Activated T-helper 2 cell treated with anti-CD3 and anti-CD28 coated beads, Interferon-gamma antibody, Interleukin-2, Interleukin-4, amounts not matched to agents 10 μg/mL and 5 μg/mL and 100 μg/mL, durations not matched to agents 14 hours and 24 hours and 36 hours (primary cell): ENCODE measurements around the gene GUCA2A. TPM values are rescaled to one million over a fixed set of nuclear protein-coding genes. Genes with fewer than 3 reads are reported as not detected.
"Not testable (repeated sequence)": the region's sequence is repeated elsewhere in the genome, so short reads cannot be mapped to it uniquely, and the experiment has no call there.

Source experiments
- DNase-seq: peaks from one replicate; pipeline ENCODE4 v3.0.0; 2021; ENCODE audit warnings: low spot score
- H3K27ac Mint-ChIP-seq: one replicate; pipeline ENCODE4 v1.8.0; 2021; ENCODE audit warnings: mixed read lengths
- H3K27me3 Mint-ChIP-seq: one replicate; pipeline ENCODE4 v1.8.0; 2021; ENCODE audit warnings: low read depth, mixed read lengths
- H3K36me3 Mint-ChIP-seq: one replicate; pipeline ENCODE4 v1.8.0; 2021; ENCODE audit warnings: low read depth, mixed read lengths
- H3K4me1 Mint-ChIP-seq: one replicate; pipeline ENCODE4 v1.8.0; 2021; ENCODE audit warnings: low read depth, mixed read lengths
- H3K4me3 Mint-ChIP-seq: one replicate; pipeline ENCODE4 v1.8.0; 2021; ENCODE audit warnings: low read depth, mild to moderate bottlenecking, moderate library complexity, mixed read lengths
- H3K9me3 Mint-ChIP-seq: one replicate; pipeline ENCODE4 v1.8.0; 2021; ENCODE audit warnings: mixed read lengths
- intact Hi-C: fragments of 100-400 bp; cut with micrococcal nuclease; formaldehyde crosslinking; loops from one replicate; pipeline ENCODE4 v1.15.1; 2023
- total RNA-seq: library from RNA; stranded (reverse); gene quantifications from 2 replicates; pipeline ENCODE4 v1.2.3, GENCODE V29; 2022

GUCA2A gene, protein sequence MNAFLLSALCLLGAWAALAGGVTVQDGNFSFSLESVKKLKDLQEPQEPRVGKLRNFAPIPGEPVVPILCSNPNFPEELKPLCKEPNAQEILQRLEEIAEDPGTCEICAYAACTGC
- not detected in 2 replicates for total RNA-seq

DNA sequence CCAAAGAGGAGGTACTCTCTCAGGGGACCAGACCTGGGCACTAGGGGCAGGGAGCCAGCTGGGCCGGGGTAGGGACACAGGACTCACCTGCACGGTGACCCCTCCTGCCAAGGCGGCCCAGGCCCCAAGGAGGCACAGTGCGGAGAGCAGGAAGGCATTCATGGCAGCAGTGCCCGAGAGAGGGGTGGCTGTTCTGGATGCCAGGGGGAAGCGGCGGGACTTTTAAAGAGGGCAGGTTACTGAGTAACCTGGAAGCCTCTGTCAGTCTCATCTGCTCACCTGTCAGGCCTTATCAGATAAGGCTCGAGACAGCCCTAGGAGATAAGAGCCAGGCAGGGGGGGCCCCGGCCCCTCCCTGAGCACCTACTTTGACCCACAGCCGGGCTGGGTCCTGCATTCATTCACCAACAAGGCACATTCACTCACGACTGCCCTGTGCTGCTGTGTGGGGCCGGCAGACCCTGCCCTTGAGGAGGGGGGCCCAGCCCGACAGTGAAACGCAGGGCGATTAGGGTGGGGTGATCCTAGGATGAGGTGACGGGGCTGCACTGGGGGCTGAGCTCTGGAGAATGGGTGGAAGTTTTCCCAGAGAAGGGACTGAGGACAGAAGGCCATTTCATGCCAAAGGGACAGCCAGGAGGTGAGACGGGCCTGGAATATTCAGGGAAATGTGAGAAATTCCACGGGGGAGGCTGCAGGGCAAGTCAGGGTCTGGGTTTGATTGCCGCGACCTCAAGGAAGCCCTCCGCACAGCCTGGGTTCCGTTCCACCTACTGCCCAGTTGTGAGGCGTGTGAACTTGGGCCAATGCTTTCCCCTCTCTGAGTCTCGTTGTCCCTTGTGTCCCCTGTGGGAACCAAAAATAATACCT, at the start of gene GUCA2A:
TSS of gene GUCA2A (minus strand) at position 195 of the 870 bp plus-strand sequence. CDS start at position 162, 33 bp downstream.
- Mint-ChIP-seq H3K36me3 (no peaks in the 10 kb centered on the region), H3K27ac (no peak within 1 kb of the TSS), H3K4me1 (no peaks in the 10 kb centered on the region), H3K27me3 (peaks cover under 1% of the 10 kb centered on the region), H3K9me3 (peaks cover 15% of the 10 kb centered on the region), H3K4me3 (no peak within 1 kb of the TSS)
- intact Hi-C loops: no loop called here
- DNase-seq: no peak

DNA sequence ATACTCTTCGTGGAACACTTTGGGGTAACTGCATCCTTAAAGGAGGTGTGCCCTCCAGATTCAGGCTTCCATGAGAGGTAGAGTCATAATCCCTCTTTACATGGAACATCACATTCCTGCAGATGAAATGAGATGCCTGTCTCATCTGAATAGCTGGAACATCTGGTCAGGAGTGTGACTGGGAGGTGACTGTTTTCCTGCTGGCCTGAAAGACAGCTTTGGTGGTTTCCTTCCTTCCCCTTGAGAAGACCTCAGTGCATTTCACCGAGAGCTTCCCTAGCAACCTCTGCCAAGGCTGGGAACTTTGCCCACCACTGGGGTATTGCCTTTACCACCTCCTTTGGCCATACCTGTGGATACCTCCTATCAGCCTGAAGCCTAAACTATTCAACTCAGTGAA, 46.7 kb upstream of the GUCA2A start:
- DNase-seq: no peak
- peaks cover 71% of the 10 kb centered on the region for H3K36me3 Mint-ChIP-seq
- no peak overlapping the region for H3K27ac Mint-ChIP-seq
- peaks cover 44% of the 10 kb centered on the region for H3K9me3 Mint-ChIP-seq
- intact Hi-C loops: no loop called here
- peaks cover 3% of the 10 kb centered on the region for H3K4me1 Mint-ChIP-seq
- no peak overlapping the region for H3K4me3 Mint-ChIP-seq
- no peaks in the 10 kb centered on the region for H3K27me3 Mint-ChIP-seq

DNA sequence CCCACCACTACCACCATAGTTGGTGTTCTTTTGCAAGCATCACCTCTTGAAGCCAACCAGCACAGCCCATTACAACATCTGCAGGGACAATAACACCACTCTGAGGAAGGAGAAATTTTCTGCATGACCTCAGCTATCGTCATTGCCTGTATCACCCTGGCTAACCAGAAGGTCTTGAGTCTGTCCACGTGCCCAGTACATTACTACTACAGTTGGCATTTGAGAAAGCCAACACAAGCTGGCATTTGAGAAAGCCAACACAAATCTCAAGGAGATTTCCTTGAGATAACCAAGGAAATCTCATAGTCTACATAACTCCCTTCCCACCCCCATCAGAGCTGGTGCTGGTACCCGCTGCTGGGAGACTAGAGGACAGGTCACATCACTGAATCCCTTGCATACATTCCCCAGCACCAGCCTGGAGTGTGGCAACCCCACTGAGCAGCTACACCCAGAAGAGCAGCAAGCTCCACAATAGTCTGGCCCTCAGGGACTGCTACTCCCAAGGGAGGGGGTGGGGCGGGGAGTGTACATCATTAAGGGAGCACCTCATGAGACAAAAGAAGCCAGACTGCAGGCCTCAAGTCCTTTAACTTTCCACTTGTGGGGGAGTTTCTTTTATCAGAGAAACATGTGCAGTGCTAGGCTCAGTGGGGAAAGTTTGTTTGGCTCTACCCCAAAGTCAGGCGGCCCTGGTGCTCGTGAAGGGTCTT, 46.0 kb upstream of the GUCA2A start:
- peaks cover 75% of the 10 kb centered on the region for H3K36me3 Mint-ChIP-seq
- DNase-seq: no peak
- intact Hi-C loops: no loop called here
- H3K4me3 Mint-ChIP-seq: no peak overlapping the region
- H3K27ac Mint-ChIP-seq: no peak overlapping the region
- peaks cover 3% of the 10 kb centered on the region for H3K4me1 Mint-ChIP-seq
- H3K9me3 Mint-ChIP-seq: peaks cover 44% of the 10 kb centered on the region
- no peaks in the 10 kb centered on the region for H3K27me3 Mint-ChIP-seq

DNA sequence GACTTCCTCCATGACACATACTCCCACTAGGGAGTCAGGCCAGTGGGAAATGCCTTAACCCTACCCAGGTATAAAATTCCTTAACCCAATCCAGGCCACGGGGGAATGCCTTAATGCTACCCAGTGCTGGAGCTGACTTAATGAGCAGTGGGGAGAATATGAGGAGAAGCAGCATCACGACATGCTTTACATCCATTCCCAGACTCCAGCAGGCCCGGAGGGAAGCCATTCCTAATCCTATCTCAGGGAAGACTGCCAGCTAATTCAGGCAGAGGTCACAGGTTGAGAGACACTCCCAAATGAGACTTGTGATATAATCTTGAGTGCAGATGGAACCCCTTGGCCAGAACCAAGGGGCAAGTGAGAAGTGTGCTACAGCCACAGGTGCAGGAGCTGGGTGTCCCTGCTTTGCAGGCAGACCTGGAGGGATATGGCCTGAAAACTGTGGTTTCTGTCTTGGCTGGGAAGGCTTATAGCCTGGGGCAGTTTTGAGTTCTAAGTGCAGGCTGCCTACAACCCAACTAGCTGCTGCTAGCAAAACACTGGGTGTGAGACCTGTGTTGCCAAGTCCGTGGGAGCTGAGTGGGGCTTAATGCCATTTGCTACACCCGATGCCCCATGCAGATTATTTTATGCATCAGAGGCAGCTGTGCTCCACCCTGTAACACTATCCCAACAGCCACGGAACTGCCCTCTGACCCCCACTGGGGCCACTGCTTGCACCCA, 45.1 kb upstream of the GUCA2A start:
- Mint-ChIP-seq H3K4me1 (peaks cover 3% of the 10 kb centered on the region), H3K27ac (no peak overlapping the region), H3K27me3 (no peaks in the 10 kb centered on the region), H3K4me3 (no peak overlapping the region), H3K36me3 (peaks cover 78% of the 10 kb centered on the region), H3K9me3 (peaks cover 40% of the 10 kb centered on the region)
- intact Hi-C loops: no loop called here
- DNase-seq: no peak

DNA sequence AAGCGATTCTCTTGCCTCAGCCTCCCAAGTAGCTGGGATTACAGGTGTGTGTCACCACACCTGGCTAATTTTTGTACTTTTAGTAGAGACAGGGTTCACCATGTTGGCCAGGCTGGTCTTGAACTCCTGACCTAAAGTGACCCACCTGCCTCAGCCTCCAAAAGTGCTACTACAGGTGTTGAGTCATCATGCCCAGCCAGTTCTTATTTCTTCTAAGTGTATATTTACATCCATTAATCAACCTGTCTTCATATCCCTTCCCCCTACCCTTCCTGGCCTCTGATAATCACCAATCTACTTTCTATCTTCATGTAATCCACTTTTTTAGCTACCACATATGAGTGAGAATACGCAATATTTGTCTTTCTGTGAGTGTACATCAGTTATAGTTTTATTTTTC, 42.4 kb upstream of the GUCA2A start:
- H3K27me3 Mint-ChIP-seq, H3K4me1 Mint-ChIP-seq, intact Hi-C loops, H3K4me3 Mint-ChIP-seq, DNase-seq, H3K27ac Mint-ChIP-seq: not testable (repeated sequence)
- peaks cover 79% of the 10 kb centered on the region for H3K36me3 Mint-ChIP-seq
- peaks cover 34% of the 10 kb centered on the region for H3K9me3 Mint-ChIP-seq

DNA sequence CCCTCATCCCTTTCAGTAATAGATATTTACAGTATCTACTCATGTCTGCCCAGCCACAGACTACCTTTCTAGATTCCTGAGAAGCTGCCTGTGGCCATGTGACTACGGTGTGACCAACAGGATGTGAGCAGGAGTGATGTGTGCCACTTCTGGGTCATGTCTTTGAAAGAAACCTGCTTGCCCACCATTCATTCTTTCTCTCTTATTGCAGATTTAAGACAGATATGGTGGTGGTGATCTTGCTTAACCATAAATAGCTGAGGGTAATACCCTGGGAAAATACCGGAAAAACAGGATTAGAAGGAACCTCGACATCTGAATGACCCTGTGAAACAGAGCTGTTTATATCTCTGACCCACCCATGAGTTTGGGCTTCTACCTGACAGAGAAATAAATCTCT, 41.6 kb upstream of the GUCA2A start:
- H3K27ac Mint-ChIP-seq: no peak overlapping the region
- peaks cover 78% of the 10 kb centered on the region for H3K36me3 Mint-ChIP-seq
- H3K4me3 Mint-ChIP-seq: no peak overlapping the region
- peaks cover 3% of the 10 kb centered on the region for H3K4me1 Mint-ChIP-seq
- no peaks in the 10 kb centered on the region for H3K27me3 Mint-ChIP-seq
- intact Hi-C loops: no loop called here
- DNase-seq: no peak
- peaks cover 36% of the 10 kb centered on the region for H3K9me3 Mint-ChIP-seq

DNA sequence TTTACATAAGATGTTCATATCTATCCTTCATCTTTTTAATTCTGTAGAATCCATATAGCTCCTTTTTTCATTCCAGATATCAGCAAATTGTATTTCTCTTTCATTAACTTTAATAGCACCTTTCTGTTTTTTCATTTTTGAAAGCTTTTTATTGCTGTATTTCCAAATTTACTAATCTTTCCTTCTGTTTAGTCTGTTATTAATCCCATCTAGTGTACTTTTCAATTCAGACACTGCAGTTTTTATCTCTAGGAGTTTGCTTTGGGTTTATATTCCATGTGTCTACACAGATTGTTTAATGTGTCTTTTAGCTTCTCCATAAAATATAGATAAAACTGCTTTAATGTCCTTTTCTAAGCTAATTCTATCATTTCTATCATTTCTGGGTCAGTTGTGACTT, 37.4 kb upstream of the GUCA2A start:
- DNase-seq: no peak
- Mint-ChIP-seq H3K4me1 (no peaks in the 10 kb centered on the region), H3K36me3 (peaks cover 75% of the 10 kb centered on the region), H3K27me3 (no peaks in the 10 kb centered on the region), H3K27ac (no peak overlapping the region), H3K9me3 (peaks cover 25% of the 10 kb centered on the region), H3K4me3 (no peak overlapping the region)
- intact Hi-C loops: no loop called here

DNA sequence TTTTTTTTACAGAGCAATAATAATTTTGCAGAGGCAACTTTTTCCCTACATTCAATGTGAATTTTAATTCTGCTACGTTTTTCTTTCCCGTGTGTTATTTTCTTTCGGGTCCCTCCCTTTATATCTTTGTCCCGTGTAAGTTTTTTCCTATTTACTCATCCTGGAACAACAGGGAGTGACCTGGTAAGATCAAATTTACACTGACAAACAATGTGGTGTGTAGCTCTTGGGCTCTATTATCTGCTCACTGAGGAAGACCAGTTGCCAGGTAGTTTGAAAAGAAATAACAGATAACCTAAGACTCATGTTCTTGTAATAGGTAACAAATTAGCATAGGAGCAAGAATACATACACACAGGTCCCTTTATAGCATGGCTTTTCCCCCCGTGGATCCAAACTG, 33.7 kb upstream of the GUCA2A start:
- Mint-ChIP-seq H3K4me3 (no peak overlapping the region), H3K27me3 (no peaks in the 10 kb centered on the region), H3K36me3 (peaks cover 53% of the 10 kb centered on the region), H3K4me1 (no peaks in the 10 kb centered on the region), H3K9me3 (peaks cover 14% of the 10 kb centered on the region), H3K27ac (no peak overlapping the region)
- intact Hi-C loops: no loop called here
- no peak for DNase-seq

DNA sequence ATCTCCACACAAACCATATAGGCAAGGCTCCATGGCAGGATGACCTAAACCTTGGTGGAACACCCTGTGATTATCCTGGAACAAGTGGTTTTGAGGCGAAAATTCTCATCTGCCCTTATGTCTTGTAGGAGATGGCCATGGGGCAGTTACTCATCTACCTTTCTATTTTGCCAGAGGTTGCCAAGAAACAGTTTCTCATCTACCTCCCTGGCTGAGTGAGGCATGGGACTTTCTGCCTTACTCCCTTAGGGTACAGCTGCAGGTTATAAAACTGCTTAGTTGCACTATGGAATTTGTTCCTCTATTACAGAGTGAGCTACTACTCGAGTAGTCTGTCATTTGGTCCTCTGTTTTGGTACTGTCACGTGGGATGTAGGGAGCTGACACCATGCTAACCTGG, 31.3 kb upstream of the GUCA2A start:
- Mint-ChIP-seq H3K27me3 (no peaks in the 10 kb centered on the region), H3K27ac (no peak overlapping the region), H3K4me1 (no peaks in the 10 kb centered on the region), H3K36me3 (peaks cover 44% of the 10 kb centered on the region), H3K9me3 (no peaks in the 10 kb centered on the region), H3K4me3 (no peak overlapping the region)
- intact Hi-C loops: no loop called here
- DNase-seq: no peak

DNA sequence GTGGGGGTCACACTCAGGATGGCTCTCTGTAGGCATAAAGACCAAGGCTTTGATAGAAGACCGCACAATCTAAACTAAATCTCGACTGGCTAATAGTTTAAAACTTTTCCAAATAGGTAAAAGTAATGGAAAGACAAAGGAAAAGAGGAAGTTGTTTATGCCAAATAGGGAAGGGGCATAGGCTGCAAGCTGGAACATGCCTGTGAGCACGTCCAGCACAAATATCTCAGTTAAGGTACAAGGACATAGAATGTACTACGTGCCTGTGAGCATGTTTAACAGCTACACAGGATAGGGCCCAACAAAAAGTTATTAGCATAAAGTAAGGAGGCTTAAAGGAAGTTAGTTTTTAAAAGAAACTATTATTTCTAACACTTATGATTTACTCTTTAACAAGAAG, 27.6 kb upstream of the GUCA2A start:
- intact Hi-C loops: no loop called here
- H3K4me1 Mint-ChIP-seq: no peaks in the 10 kb centered on the region
- H3K36me3 Mint-ChIP-seq: peaks cover 43% of the 10 kb centered on the region
- no peaks in the 10 kb centered on the region for H3K9me3 Mint-ChIP-seq
- H3K4me3 Mint-ChIP-seq: no peak overlapping the region
- no peak overlapping the region for H3K27ac Mint-ChIP-seq
- no peaks in the 10 kb centered on the region for H3K27me3 Mint-ChIP-seq
- no peak for DNase-seq

DNA sequence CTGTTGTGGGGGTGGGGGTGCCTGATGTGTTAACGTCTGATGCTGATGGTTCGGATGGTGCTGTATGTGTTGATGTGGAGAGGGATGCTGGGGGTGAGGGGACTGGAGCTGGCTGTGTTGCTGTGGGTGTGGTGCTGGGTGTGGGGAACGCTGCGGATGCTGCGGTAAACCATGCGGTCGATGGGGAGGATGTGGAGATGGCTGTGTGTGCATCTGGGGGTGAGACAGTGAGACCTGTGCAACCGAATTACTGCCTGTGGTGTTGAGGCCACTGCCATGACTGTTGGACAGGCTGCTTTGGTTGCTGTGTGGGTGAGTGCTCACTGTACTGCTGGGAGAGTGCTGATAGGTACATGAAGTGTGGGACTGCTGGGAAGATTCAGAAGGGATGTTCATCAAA, 26.8 kb upstream of the GUCA2A start:
- H3K27me3 Mint-ChIP-seq: no peaks in the 10 kb centered on the region
- H3K27ac Mint-ChIP-seq: no peak overlapping the region
- intact Hi-C loops: no loop called here
- H3K36me3 Mint-ChIP-seq: peaks cover 38% of the 10 kb centered on the region
- no peaks in the 10 kb centered on the region for H3K9me3 Mint-ChIP-seq
- no peak overlapping the region for H3K4me3 Mint-ChIP-seq
- no peak for DNase-seq
- H3K4me1 Mint-ChIP-seq: no peaks in the 10 kb centered on the region

DNA sequence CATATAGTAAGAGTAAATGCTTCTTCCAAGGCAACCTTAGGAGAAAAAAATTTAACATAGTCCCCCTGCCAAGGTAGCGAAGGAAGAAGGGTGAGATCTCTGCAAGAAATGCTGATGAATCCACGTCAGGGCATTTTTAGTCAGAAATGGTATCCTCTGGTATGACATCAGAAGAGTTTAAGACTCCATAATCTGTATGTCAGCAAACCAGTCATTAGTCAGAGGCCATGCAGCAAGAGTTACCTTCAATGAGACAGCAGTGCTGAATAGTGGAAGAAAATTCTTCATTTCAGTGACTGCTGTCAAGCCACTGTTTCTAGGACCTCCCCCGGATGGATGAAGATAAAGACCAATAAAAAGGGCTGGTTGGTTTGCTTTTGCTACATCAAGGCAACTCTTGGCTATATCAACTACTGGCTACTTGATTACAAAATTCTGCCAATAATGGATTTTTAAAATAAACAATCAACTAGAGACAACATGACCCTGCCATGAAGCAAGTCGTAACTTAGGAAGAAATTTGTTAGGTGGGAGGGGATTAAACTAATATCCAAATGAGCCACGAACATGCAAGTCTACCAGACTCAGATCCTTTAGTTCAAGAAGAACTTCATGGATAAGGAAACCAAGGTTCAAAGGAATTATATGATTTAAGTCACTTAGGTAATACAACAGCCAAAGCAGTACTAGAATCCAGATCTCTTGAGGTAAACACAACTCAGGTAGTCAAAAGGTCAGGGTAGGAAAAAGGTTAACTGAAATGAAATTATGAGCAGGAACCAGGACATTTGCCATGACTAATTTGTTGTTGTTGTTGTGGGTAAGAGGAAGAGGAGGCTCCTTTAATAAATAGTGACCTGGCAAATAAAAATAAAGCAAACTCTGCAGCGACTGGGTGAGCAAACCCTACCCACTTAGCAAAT, 25.6 kb upstream of the GUCA2A start:
- no peaks in the 10 kb centered on the region for H3K27me3 Mint-ChIP-seq
- peaks cover 47% of the 10 kb centered on the region for H3K36me3 Mint-ChIP-seq
- H3K4me3 Mint-ChIP-seq: no peak overlapping the region
- no peaks in the 10 kb centered on the region for H3K9me3 Mint-ChIP-seq
- H3K4me1 Mint-ChIP-seq: no peaks in the 10 kb centered on the region
- DNase-seq: no peak
- intact Hi-C loops: no loop called here
- no peak overlapping the region for H3K27ac Mint-ChIP-seq
